ENCODE results near the gene NCBP2L. TPM values are rescaled to one million over a fixed set of nuclear protein-coding genes. Genes with fewer than 3 reads are reported as not detected.

The NCBP2L gene
- polyA plus RNA-seq, 2 of the 4 experiments (the other 2 are of a cell fraction), result not detected

- FAIRE-seq (no peak), ATAC-seq (peak in 1 of 2 experiments; percentile 43; a peak in 2 of 6 replicates), DNase-seq (ENCODE audit: low read depth in 1 of 2, low spot score in 1 of 2) (no peak)
- Histone ChIP-seq H3K4me3 (no peak overlapping the region), H3K9me3 (no peaks in the 10 kb centered on the region), H3K4me2 (peak overlapping the region; percentile 41; the same call in 2 of the 3 replicates), H3K27ac (peak overlapping the region; percentile 10 to 35; a peak in 2 of 6 replicates), H3K4me1 (peaks cover 11% of the 10 kb centered on the region)
- POLR2A ChIA-PET, result no interaction called here
- CTCF ChIA-PET, result interaction anchor here (1.1 to 5.6 kb wide), 4 partner anchors 9 to 30 kb away, joined by 3 to 26 read pairs (median 5); partner anchors contain the start of genes NCBP2L and TSC22D3
- 37% methylated on average over 3 of the region's 3 CpGs for WGBS (ENCODE audit: missing lambda C conversion rate)
- no peak for TF ChIP-seq BHLHE40 (IDR thresholded peaks at IDR 0.05; ENCODE audit: low read depth, low read length)
- TF ChIP-seq RNF2 (IDR thresholded peaks at IDR 0.05; ENCODE audit: borderline replicate concordance, low read depth), result no peak
- TF ChIP-seq, protein P1, sequence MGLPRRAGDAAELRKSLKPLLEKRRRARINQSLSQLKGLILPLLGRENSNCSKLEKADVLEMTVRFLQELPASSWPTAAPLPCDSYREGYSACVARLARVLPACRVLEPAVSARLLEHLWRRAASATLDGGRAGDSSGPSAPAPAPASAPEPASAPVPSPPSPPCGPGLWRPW (IDR thresholded peaks at IDR 0.05), result no peak
- TF ChIP-seq NFE2L2 (conservative IDR thresholded peaks at IDR 0.05; ENCODE audit: low read length), result no peak
- TF ChIP-seq KDM5A (IDR thresholded peaks at IDR 0.05), result no peak
- no peak for TF ChIP-seq RCOR1 (IDR thresholded peaks at IDR 0.05; ENCODE audit: low read depth, low read length)
- no peak for TF ChIP-seq ZNF302 (CRISPR knock-in tag; IDR thresholded peaks at IDR 0.05)
These were observed 29.9 kb upstream of the NCBP2L start for GRCh38 chrX:107747596-107748161.

GRCh38 chrX:107748506-107748905 is 29.0 kb upstream of the NCBP2L start:
- POLR2A ChIA-PET, result no interaction called here
- Histone ChIP-seq H3K4me2 (no peak overlapping the region), H3K27ac (no peak overlapping the region; a peak in 1 of 6 replicates), H3K9me3 (no peaks in the 10 kb centered on the region), H3K4me1 (peaks cover 11% of the 10 kb centered on the region), H3K4me3 (no peak overlapping the region)
- 73% methylated on average over 6 of the region's 6 CpGs for WGBS (ENCODE audit: missing lambda C conversion rate)
- no peak for FAIRE-seq
- ATAC-seq, result no peak
- CTCF ChIA-PET, result interaction anchor here (1.2 to 5.6 kb wide), 3 partner anchors 10 to 31 kb away, joined by 4 to 26 read pairs (median 6); partner anchors contain the start of genes NCBP2L and TSC22D3
- DNase-seq (ENCODE audit: low read depth in 1 of 2, low spot score in 1 of 2), result no peak
- TF ChIP-seq E2F6 (IDR thresholded peaks at IDR 0.05; ENCODE audit: borderline replicate concordance, low read depth), result no peak

DNA sequence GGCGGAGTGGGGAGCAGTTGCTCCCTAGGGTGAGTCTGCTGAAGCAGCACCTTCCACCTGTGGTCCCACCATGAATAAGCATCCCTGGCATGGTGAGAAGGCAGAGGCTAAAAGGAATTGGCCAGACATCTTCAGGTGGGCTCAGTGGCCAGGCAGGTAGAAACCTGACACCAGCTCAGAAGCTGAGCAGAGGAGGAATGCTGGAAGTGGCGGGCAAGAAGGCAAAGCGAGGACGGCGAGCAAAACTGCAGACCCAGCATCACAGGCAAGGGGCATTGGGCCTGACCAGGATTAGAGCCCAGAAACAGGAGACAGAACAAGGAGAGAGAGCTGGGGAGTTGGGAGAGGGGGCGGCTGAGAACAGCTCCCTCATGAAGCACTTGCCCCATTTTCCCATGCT is 27.3 kb upstream of the NCBP2L start:
- 91% methylated on average over 6 of the region's 6 CpGs for WGBS (ENCODE audit: missing lambda C conversion rate)
- H3K4me3 ChIP-seq, result no peak overlapping the region
- DNase-seq (ENCODE audit: low read depth in 1 of 2, low spot score in 1 of 2), result no peak
- TF ChIP-seq, protein P2, sequence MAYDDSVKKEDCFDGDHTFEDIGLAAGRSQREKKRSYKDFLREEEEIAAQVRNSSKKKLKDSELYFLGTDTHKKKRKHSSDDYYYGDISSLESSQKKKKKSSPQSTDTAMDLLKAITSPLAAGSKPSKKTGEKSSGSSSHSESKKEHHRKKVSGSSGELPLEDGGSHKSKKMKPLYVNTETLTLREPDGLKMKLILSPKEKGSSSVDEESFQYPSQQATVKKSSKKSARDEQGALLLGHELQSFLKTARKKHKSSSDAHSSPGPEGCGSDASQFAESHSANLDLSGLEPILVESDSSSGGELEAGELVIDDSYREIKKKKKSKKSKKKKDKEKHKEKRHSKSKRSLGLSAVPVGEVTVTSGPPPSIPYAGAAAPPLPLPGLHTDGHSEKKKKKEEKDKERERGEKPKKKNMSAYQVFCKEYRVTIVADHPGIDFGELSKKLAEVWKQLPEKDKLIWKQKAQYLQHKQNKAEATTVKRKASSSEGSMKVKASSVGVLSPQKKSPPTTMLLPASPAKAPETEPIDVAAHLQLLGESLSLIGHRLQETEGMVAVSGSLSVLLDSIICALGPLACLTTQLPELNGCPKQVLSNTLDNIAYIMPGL (CRISPR knock-in tag; IDR thresholded peaks at IDR 0.05; ENCODE audit: borderline replicate concordance), result no peak
- TF ChIP-seq KDM5A (IDR thresholded peaks at IDR 0.05) (no peak), KDM1A (IDR thresholded peaks at IDR 0.05; ENCODE audit: low read depth) (no peak), MYC (IDR thresholded peaks at IDR 0.05; ENCODE audit: borderline replicate concordance, low read length) (no peak), FOSB (CRISPR knock-in tag; IDR thresholded peaks at IDR 0.05) (no peak), RFX5 (IDR thresholded peaks at IDR 0.05) (no peak), CBX2 (IDR thresholded peaks at IDR 0.05; ENCODE audit: borderline replicate concordance, low read depth) (no peak), ESRRA (IDR thresholded peaks at IDR 0.05; ENCODE audit: borderline replicate concordance, low read length) (no peak), HOXA7 (CRISPR knock-in tag; IDR thresholded peaks at IDR 0.05) (no peak), HOXB13 (CRISPR knock-in tag; IDR thresholded peaks at IDR 0.05; ENCODE audit: low read depth) (no peak), HEYL (CRISPR knock-in tag; IDR thresholded peaks at IDR 0.05) (no peak), SMC3 (IDR thresholded peaks at IDR 0.05) (no peak), CHD4 (IDR thresholded peaks at IDR 0.05; ENCODE audit: borderline replicate concordance) (no peak), ZSCAN20 (CRISPR knock-in tag; IDR thresholded peaks at IDR 0.05) (no peak), RNF2 (IDR thresholded peaks at IDR 0.05; ENCODE audit: borderline replicate concordance, low read depth) (no peak), CTCF (IDR thresholded peaks at IDR 0.05) (no peak), SREBF2 (IDR thresholded peaks at IDR 0.05) (no peak), JUNB (IDR thresholded peaks at IDR 0.05) (no peak), USF2 (IDR thresholded peaks at IDR 0.05) (no peak)
- TF ChIP-seq, protein P1 (IDR thresholded peaks at IDR 0.05), result no peak
- no peak for FAIRE-seq
- peaks cover 11% of the 10 kb centered on the region for H3K4me1 ChIP-seq
- ChIA-PET POLR2A (no interaction called here), CTCF (interaction anchor here (0.6 to 5.6 kb wide), 6 partner anchors 10 to 828 kb away, joined by 3 to 26 read pairs (median 3); partner anchors contain the start of genes NCBP2L and TSC22D3)
- H3K4me2 ChIP-seq, result no peak overlapping the region
- no peaks in the 10 kb centered on the region for H3K9me3 ChIP-seq
- no peak overlapping the region for H3K27ac ChIP-seq
- ATAC-seq, result no peak
